ACHN (cell line): Measurements from ENCODE around the gene LPCAT3.

Experiments used
- DNase-seq: peaks from one replicate; pipeline ENCODE4 v3.0.0-alpha.2; 2015
- in situ Hi-C: cut with HindIII; loops from 2 replicates; pipeline ENCODE4 v1.10.0; 2017; ENCODE audit warnings: low sequenced_read_pairs, low pct_ligation_motif_present, low pct_unique_long_range_greater_than_20kb

LPCAT3 gene

GRCh38 chr12:6959058-6959804 lies 59.0 kb downstream of the LPCAT3 start:
- in situ Hi-C loops = no loop called here
- DNase-seq = no peak

- no peak for DNase-seq
- in situ Hi-C loops = no loop called here
Observed at GRCh38 chr12:6958609-6959057, 59.6 kb downstream of the LPCAT3 start.

GRCh38 chr12:6957741-6958608 lies 60.3 kb downstream of the LPCAT3 start:
- DNase-seq = no peak
- in situ Hi-C loops = no loop called here

- in situ Hi-C loops = no loop called here
Observed at GRCh38 chr12:6957151-6957701, 61.0 kb downstream of the LPCAT3 start.

GRCh38 chr12:6956021-6956727 lies 62.1 kb downstream of the LPCAT3 start:
- no peak for DNase-seq
- in situ Hi-C loops = no loop called here

More at GRCh38 chr12:6957151-6957701, 61.0 kb downstream of the LPCAT3 start:
- no peak for DNase-seq

GRCh38 chr12:6955108-6956020 lies 62.9 kb downstream of the LPCAT3 start:
- no peak for DNase-seq
- in situ Hi-C loops = no loop called here

- DNase-seq = no peak
- in situ Hi-C loops = no loop called here
Observed at GRCh38 chr12:6954316-6955107, 63.8 kb downstream of the LPCAT3 start.

- no peak for DNase-seq
- in situ Hi-C loops = no loop called here
Observed at GRCh38 chr12:6953442-6954315, 64.6 kb downstream of the LPCAT3 start.

- in situ Hi-C loops = no loop called here
- no peak for DNase-seq
Observed at GRCh38 chr12:6952863-6953441, 65.3 kb downstream of the LPCAT3 start.

- DNase-seq = no peak
- in situ Hi-C loops = no loop called here
Observed at GRCh38 chr12:6952121-6952862, 66.0 kb downstream of the LPCAT3 start.

GRCh38 chr12:6951551-6952120 lies 66.6 kb downstream of the LPCAT3 start:
- DNase-seq = no peak
- in situ Hi-C loops = no loop called here

GRCh38 chr12:6950811-6951540 lies 67.3 kb downstream of the LPCAT3 start, which contains the start of gene PTPN6:
Gene PTPN6, plus strand, starts transcription at chr12:6951356. Its CDS starts 157 bp downstream, at chr12:6951513.
- DNase-seq = no peak

GRCh38 chr12:6950401-6950801 lies 67.9 kb downstream of the LPCAT3 start:
- no peak for DNase-seq
- in situ Hi-C loops = no loop called here

More at GRCh38 chr12:6950811-6951540, 67.3 kb downstream of the LPCAT3 start, which contains the start of gene PTPN6:
- in situ Hi-C loops = no loop called here

GRCh38 chr12:6948873-6949594 lies 69.2 kb downstream of the LPCAT3 start:
- no peak for DNase-seq
- in situ Hi-C loops = no loop called here
